Neutrophil (primary cell): Measurements from ENCODE around the gene NUP62CL.

Experiments
- H3K27ac ChIP-seq: fragments of 200-600 bp; sonication (generic); 2 replicates; pipeline ENCODE4 v1.5.1; 2016; ENCODE audit warnings: mild to moderate bottlenecking, moderate library complexity
- H3K27me3 ChIP-seq: fragments of 200-600 bp; sonication (generic); 2 replicates; pipeline ENCODE4 v1.6.0; 2016; ENCODE audit warnings: mild to moderate bottlenecking
- H3K36me3 ChIP-seq: fragments of 200-600 bp; sonication (generic); 2 replicates; pipeline ENCODE4 v1.5.1; 2017
- H3K4me1 ChIP-seq, 2 experiments: fragments of 200-600 bp in 1 of 2; sonication (generic) in 1 of 2; 1 replicate in 1 of 2; 2 replicates in 1 of 2; pipeline versions ENCODE4 v1.5.1 to v1.6.1; 2013 to 2016; ENCODE audit warnings: low read depth in 1 of 2, low read length in 1 of 2, mild to moderate bottlenecking in 1 of 2, moderate library complexity in 1 of 2; ENCODE audit not compliant: control insufficient read depth in 1 of 2, insufficient read depth in 1 of 2
- H3K4me3 ChIP-seq, 2 experiments: fragments of 200-600 bp in 1 of 2; sonication (generic) in 1 of 2; 1 replicate in 1 of 2; 2 replicates in 1 of 2; pipeline ENCODE4 v1.5.1; 2013 to 2016; ENCODE audit warnings: low read depth in 1 of 2, low read length in 1 of 2, mild to moderate bottlenecking in 1 of 2, moderate library complexity in 1 of 2
- H3K9me3 ChIP-seq: fragments of 200-600 bp; sonication (generic); 2 replicates; pipeline ENCODE4 v1.5.1; 2016
- TF ChIP-seq, protein P1 (sequence below): fragments of 200-600 bp; sonication (generic); IDR thresholded peaks from 2 replicates; pipeline ENCODE4 v1.5.1; 2016; ENCODE audit warnings: antibody characterized with exemption

The NUP62CL gene

DNA sequence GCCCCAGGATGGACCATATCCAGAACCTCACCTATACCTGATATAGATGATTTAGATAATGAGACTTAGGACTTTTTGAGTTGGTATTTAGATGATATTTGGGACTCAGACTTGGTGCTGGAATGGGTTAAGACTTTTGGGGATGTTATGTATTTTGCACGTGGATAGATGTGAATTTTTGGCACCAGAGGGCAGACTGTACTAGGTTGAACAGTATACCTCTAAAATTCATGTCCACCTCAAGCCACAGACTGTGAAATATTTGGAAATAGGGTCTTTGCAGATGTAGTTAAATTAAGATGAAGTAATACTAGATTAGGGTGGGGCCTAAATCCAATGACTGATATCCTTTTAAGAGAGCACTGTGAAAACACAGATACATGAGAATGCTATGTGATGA is 103.3 kb downstream of the NUP62CL start:
- Histone ChIP-seq H3K4me3 (no peak overlapping the region), H3K9me3 (no peaks in the 10 kb centered on the region), H3K27ac (no peak overlapping the region), H3K4me1 (peaks cover 0 to 9% of the 10 kb centered on the region in 2 experiments), H3K36me3 (no peaks in the 10 kb centered on the region), H3K27me3 (no peaks in the 10 kb centered on the region)
- TF ChIP-seq, protein P1, sequence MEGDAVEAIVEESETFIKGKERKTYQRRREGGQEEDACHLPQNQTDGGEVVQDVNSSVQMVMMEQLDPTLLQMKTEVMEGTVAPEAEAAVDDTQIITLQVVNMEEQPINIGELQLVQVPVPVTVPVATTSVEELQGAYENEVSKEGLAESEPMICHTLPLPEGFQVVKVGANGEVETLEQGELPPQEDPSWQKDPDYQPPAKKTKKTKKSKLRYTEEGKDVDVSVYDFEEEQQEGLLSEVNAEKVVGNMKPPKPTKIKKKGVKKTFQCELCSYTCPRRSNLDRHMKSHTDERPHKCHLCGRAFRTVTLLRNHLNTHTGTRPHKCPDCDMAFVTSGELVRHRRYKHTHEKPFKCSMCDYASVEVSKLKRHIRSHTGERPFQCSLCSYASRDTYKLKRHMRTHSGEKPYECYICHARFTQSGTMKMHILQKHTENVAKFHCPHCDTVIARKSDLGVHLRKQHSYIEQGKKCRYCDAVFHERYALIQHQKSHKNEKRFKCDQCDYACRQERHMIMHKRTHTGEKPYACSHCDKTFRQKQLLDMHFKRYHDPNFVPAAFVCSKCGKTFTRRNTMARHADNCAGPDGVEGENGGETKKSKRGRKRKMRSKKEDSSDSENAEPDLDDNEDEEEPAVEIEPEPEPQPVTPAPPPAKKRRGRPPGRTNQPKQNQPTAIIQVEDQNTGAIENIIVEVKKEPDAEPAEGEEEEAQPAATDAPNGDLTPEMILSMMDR, result no peak

DNA sequence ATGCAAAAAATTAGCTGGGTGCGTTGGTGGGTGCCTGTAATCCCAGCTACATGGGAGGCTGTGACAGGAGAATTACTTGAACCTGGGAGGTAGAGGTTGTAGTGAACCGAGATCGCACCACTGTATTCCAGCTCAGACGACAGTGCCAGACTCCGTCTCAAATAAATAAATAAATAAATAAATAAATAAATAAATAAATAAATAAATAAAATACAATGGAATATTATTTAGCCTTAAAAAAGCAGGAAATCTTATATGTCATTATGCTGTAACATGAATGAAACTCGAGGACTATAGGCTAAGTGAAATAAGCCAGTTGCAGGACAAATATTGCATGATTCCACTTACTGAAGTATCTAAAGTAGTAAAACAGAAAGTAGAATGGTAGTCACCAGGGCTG is 130.1 kb downstream of the NUP62CL start:
- no peaks in the 10 kb centered on the region for H3K9me3 ChIP-seq
- no peaks in the 10 kb centered on the region for H3K27me3 ChIP-seq
- H3K4me1 ChIP-seq, result no peaks in the 10 kb centered on the region
- H3K4me3 ChIP-seq, result no peak overlapping the region
- no peaks in the 10 kb centered on the region for H3K36me3 ChIP-seq
- H3K27ac ChIP-seq, result no peak overlapping the region
- TF ChIP-seq, protein P1, result no peak
